Embryonic facial prominence (tissue), 1 donor: ENCODE measurements around the gene PWWP3B.
"Not testable (repeated sequence)": the region's sequence is repeated elsewhere in the genome, so short reads cannot be mapped to it uniquely, and the experiment has no call there.

ENCODE experiments used
- DNase-seq: peaks from one replicate; pipeline ENCODE4 v3.0.0-alpha.2; 2016; ENCODE audit errors: extremely low spot score

The PWWP3B gene

DNA sequence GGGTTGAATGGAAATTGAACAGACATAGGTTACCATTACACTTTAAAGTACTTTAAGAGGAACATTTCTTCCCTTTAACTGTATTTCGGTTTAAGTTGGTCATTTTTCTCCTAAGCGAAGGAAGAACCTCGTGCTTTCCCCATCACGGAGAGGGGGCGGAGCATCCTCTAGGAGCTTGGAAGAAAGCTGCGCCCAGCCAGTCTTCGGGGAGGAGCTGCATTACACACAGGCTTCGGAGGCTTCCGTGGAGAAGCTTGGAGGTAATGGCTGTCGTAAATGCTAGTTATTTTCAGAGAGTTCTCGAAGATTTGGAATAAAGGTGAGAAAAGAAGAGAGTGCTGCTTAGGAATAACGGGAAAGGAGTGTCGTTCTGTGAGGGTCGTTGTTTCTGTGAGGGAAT is at the start of gene PWWP3B:
PWWP3B (plus strand) TSS at position 199 of the 400 bp plus-strand sequence. CDS start 37,128 bp downstream, outside the sequence.
- DNase-seq = peak; percentile 28

DNA sequence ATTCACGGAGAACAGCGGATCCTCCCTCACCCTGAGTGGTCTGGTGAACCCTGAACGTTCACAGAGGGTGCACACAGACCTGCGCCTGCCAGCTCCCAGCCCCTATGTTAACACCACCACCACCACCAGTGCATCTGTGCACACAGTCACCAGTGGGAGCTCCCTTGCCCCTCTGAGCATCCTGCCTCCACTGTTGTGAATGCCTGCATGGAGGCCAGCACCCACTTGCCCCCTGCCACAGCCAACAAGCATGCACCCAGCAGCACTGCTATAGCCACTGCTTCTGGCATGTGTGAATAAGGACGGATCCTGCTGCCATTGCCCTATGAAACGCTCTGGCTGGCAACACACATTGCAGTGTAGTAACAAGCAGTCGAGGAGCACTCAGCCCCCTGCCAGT is 29.1 kb upstream of the PWWP3B start:
- DNase-seq = no peak

DNA sequence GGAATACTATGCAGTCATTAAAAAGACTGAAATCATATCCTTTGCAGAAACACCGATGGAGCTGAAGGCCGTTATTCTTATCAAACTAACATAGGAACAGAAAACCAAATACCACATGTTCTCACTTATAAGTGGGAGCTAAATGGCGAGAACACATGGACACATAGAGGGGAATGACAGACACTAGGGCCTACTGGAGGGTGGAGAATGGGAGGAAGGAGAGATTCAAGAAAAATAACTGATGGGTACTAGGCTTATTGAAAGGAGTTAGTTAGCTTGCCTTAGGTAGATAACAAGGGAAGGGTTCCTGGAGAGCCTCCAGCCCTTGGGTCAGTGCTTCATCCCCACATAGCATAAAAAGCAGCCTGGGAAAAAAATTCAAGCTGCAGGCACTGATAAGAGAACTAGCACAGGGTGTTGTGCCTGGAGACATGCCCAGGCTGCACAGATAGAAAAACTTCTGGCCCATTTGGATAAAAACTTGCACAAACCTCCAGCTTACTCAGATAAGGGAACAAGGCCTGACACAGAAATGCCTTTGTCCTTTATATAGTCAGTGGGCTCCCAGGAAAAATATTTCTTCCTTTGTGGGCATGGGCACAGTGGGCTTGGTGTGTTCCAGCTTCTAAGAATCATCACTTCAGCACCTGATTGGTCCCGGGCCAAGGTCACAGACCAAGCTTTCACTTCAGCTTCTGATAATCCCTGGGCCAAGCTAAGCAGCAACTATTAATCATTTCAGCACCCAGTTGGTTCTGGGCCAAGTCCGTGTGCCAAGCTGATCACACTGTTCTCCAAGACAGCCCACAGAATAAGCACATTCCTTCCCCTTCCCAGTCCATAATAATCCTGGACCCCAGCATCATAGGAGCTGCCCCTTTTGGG is 23.1 kb upstream of the PWWP3B start:
- DNase-seq = no peak

DNA sequence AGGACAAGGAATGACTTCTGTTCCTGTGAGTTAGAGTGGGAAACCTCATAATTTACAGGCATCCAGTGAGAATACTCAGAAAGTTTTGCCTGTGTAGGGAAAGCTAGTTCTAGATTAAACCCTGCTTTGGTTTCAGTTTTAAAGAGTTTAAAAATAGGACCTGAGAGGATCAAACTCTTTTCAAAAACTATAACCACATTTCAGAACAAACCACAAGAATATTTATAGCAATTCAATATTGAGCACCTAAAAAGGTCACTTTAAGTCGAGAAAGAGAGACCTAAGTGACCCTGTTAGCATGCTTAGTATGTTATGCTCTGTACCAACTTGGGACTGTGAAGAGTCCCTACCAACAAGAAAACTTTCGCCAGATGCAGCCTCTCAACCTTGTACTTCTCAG is 17.4 kb upstream of the PWWP3B start:
- no peak for DNase-seq

DNA sequence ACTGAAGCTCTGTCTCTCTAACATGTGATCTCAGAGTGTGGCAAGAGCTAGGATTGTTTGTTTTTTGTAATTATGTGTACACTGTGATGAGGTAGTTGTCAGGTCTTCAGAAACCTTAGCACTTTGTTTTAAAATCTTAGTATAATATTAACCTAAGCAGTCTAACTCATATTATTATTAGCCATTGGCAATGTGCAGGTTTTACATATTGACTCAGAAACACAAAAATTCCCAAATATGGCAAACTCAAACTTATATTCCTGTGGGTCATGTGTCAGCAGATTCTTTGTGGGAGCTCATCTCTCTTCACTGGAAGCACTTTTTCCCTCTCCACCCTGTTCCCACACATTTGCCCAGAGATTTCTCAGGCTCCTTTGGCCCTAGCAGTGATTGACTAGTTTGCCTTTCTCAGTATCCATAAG is 8.2 kb upstream of the PWWP3B start:
- DNase-seq = no peak

DNA sequence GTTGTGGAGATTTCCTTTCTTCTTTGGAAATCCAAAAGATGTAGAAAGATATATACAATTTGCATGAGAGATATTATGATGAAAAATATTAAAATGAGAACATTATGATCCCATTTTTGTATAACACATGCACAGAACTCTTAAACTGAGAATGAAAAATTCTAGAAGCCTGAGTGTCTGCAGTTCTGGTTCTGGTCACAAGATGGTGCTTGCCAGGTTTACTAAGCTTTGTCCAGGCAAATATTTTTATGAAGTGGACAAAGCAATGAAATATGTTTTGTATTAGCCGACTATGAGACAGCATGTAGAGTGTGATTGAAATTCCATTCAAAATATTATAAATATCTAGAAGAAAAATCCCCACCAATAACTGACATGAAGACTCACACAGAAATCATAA is 2.2 kb downstream of the PWWP3B start:
- DNase-seq = no peak

DNA sequence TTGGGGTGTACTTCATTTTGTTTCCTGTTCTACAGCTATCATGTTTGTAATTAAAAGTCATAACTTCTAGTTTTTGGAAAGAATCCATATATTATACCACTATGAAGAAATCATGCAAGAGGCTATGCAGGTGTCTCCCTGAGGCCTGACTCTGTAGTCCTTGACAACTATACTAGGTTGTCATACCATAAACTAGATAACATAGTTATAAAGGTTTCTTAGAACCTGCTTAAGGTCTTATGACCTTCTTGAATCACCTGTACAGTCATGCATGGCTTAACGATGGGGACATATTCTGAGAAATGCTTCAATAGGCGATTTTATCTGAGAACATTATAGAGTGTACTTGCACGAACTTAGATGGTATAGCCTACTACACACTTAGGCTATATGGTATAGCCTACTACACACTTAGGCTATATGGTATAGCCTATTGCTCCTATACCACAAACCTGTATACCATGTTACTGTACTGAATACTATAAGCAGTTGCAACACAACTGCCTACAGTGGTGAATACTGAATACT is 3.3 kb downstream of the PWWP3B start:
- DNase-seq = no peak

DNA sequence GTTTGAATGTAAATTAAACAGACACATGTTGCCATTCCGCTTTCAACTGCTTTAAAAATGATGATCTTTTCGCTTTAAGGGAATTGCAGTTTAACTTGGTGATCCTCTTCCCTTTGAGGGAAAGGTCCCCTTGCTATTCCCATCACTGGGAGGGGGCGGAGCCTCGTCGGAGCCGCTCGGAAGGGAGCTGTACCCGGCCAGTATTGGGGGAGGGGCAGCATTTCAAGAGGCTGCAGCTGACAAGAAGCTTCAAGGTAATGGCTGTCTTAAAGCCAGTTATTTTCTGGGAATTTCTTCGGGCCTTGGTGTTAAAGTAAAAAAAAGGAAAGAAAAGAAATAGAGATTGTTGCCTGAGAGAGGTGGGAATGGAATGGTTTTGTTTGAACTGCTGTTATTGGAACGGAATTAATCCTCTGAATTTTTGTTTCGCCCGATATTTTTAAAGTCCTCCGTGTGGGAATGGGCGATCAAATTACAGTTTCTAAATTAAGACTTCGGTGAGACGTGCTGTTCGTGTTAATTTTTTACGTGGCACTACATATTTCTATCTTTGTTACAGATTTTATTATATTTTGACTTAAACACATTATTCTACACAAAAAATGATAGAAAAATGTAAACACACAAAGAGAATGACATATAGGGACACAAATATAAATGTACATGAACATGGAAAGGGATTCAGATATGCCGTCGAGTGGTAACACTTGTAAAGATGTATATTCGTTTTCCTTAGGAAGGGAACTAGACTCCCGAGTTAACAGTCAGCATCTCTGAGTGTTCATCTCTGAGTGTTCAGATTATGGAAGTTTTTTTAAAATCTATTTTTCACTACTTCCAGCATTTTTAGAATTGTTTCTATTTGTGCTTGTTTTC is 9.2 kb downstream of the PWWP3B start:
- DNase-seq = no peak

DNA sequence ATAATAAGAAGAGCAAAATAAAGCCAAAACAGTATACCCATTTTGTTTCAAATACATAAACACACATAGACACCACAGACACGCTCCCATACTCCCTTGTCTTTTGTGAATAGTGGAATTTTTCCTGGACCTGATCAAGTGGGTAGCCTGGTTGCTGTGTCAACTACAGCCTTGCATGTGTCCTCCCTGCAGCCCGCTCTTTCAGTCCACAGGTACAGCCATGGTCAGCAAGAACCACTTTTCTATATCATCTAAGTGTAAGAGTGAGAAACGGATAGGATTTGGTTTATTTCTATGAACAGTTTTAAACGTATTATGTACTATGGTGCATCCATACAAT is 9.8 kb downstream of the PWWP3B start:
- DNase-seq = no peak

DNA sequence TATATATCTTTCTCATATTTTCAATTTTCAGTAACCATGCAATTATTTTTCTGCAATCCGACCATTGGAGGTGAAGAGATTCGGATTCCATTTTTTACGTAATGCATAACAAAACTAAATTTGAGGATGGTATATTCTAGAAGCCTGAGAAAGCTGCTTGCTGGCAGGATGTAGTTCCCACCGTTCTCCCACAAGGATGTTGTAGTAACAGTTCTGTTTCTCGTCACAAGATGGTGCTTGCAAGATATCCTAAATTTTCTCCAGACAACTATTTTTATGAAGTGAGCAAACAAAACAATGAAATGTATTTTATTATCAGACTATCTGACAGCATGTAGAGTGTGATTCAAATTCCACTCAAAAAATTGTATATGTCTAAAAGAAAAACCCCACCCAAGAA is 10.7 kb downstream of the PWWP3B start:
- DNase-seq = no peak

DNA sequence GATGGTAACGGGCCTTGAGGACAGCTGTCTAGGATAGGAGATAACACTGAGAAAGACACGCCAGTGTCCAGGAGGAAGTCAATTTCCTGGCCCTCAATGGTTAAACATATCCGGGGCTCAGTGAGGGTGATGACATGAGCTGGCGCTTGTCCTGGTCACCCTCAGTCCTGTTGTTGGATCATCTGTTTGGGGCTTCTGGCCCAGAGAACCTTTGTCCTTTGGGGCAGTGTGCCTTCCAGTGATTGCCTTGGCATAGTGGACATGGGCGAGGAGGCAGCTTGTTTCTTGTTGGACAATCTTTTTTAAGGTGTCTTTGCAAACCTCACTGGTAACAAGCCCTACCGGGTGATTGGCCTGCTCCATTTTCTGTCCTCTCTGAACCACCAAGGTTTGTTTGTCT is 15.6 kb downstream of the PWWP3B start:
- DNase-seq = not testable (repeated sequence)

DNA sequence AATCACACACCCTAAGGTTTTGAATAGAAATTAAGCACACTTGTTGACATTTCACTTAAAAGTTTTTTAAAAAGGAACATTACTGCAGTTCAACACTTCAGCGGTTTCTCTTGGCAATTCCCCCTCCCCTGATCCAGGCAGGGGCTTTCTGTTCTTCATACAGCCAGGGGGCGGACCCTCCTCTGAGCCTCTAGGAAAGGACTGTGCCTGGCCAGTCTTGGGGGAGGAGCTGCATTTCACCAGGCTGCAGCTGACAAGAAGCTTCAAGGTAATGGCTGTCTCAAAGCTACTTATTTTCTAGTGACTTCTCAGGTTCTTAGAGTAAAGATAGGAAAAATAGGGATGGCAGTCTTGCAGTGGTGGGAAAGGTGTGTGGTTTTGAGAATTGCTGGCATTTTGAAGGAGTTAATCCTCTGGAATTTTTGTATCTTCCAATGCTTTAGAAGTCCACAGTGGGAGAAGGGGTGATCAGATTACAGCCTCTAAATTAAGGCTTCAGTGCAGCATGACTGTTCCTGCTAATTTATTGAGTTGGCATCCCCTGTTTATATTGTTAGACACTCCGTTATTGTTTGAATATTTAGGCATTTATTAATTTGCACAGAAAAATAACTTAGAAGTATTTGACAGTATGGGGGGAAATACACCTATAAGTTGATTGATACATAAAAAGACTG is 33.5 kb downstream of the PWWP3B start:
- no peak for DNase-seq

DNA sequence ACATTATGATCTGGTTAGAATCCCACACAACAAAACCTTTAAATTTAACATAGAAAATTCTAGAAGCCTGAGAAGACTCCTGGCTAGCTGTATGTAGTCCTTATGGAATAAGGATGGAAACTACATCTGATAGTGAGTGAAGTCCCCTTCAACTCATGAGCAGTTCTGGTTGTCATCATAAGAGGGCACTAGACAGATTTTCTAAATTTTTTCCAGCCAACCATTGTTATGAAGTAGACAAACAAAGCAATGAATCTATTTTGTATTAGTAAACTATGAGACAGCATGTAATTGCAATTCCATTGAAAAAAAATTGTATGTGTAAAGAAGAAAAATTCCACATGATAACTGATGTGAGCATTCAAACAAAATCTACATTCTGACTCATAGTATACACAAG is 35.2 kb downstream of the PWWP3B start:
- DNase-seq = no peak

DNA sequence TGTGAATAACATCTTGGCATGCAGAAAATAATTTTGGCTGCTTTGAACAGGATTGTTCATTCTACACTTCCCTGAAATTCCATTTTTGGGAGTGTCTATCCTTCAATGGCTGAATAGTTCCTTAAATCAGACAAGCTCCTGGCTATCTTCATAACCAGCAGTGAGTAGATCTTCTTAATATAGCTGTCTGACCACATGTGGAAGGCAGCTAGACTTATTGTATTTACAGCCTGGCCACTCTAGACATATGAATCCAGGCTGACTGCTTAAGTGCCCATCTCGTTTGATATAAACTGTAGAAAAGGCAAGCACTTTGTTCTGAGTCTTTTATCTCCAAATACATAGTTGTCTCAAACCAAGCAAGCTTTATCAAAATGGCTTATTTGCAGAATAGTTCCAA is 40.0 kb downstream of the PWWP3B start:
- no peak for DNase-seq
